Measurements from ENCODE around the gene FES. TPM values are rescaled to one million over a fixed set of nuclear protein-coding genes. Genes with fewer than 3 reads are reported as not detected.
"Not testable (repeated sequence)": the region's sequence is repeated elsewhere in the genome, so short reads cannot be mapped to it uniquely, and the experiment has no call there.

The FES gene
- total RNA-seq, 8 experiments from 2014 or later, result 0.42 to 5.5 (median 1.3) TPM

DNA sequence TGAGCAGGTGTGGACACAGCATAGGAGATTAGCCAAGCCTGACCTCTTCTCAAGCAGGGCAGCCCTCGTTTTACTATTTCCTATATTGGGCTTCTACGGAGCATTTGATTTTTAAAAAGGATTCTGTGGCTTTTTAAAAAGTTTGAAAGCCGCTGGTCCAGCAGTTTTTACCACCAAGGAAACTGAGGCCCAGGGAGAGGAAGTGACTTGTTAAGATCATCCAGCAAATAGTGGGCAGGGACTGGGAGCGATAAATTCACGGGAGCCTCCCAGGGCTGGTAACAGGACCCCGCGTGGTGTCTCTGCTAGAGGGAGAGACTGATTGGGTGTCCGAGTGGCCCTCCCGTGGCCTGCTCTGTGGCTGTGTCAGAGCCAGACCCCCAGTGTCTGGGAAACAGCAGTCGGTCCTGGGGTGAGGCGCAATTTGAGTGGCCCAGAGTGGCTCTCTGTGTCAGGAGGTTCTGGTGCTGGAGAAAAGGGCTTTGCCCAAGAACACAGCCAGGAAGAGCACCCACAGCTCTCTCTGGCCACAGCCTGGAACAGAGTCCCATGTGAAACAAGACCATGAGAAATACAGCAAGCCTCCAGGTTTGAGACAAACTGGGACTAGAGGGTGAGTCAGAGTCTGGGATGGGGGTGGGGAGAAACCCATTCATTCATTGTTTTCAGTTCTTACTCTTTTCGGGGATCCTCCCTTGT lies 11.7 kb upstream of the FES start:
- Histone ChIP-seq H3K4me1 (replicated peaks in 1 of 2) (peaks cover 23 to 40% of the 10 kb centered on the region in 2 donors), H3K4me3 (peak overlapping the region; percentile 88 to 97 (median 95)), H3K27ac (no peak overlapping the region)
- ATAC-seq (replicated peaks in 6 of 8), result peak; percentile 6 to 35 (median 16)
- 0 to 66% (median 59%) methylated on average over 1 to 10 of the region's 12 CpGs; no CpG with 5 or more reads in 2 of the 10 experiments for WGBS, 10 experiments
- in situ Hi-C loops (cut with MboI; ENCODE audit: low pct_unique_long_range_greater_than_20kb in 2 of 9, low sequenced_read_pairs in 9 of 9, unreplicated experiment in 9 of 9), result loop anchor here in 2 of 9 experiments (10.0 to 25.0 kb wide), 2 partner anchors 158 to 210 kb away; partner anchors contain the start of gene BLM (in 1 of the 2)

- in situ Hi-C loops (cut with MboI; ENCODE audit: low pct_unique_long_range_greater_than_20kb in 2 of 9, low sequenced_read_pairs in 9 of 9, unreplicated experiment in 9 of 9), result loop anchor here in 2 of 9 experiments (10.0 to 25.0 kb wide), 2 partner anchors 159 to 211 kb away; partner anchors contain the start of gene BLM (in 1 of the 2)
- Histone ChIP-seq H3K27ac (no peak overlapping the region), H3K4me3 (no peak overlapping the region), H3K4me1 (replicated peaks in 1 of 2) (peaks cover 23 to 40% of the 10 kb centered on the region in 2 donors)
- WGBS, 10 experiments, result 100% methylated on average over 2 of the region's 6 CpGs; no CpG with 5 or more reads in 9 of the 10 experiments
- ATAC-seq (replicated peaks in 6 of 8), result peak in 1 of 8 experiments; percentile 1
These were observed 10.8 kb upstream of the FES start for GRCh38 chr15:90873488-90873997.

DNA sequence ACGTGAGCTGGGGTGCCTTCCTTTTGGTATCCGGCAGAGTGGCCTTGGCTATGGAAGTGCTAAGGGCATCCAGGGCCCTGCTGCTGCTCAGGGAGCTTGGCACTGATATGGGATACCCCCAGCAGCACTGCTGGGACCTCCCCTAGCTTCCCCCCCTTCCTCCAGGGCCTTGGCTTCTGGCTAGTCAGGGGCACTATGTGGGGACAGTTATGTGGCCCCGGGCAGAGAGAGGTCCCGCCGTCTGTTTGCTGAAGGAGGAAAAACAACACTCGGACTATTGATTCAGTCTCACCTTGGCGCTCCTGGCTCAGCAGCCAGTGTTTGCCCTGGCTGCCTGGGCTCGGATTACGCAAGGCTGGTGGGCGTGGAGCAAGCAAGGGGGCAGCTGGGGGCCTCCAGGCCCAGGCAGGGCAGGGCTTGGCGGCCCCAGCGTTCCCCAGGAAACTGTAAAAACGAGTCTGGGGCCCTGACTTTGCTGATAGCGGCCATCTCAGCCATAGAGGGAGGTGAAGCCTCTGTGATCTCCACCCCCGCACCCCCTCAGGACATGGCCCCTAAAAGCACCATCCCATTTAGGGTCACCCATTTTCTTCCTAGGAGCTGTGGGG lies 10.2 kb upstream of the FES start:
- 47 to 71% (median 60%) methylated on average over 2 to 9 of the region's 15 CpGs; no CpG with 5 or more reads in 6 of the 10 experiments for WGBS, 10 experiments
- peak in 4 of 8 experiments; percentile 18 to 74 (median 36) for ATAC-seq (replicated peaks in 6 of 8)
- in situ Hi-C loops (cut with MboI; ENCODE audit: low pct_unique_long_range_greater_than_20kb in 2 of 9, low sequenced_read_pairs in 9 of 9, unreplicated experiment in 9 of 9), result loop anchor here in 2 of 9 experiments (10.0 to 25.0 kb wide), 2 partner anchors 159 to 212 kb away; partner anchors contain the start of gene BLM (in 1 of the 2)
- Histone ChIP-seq H3K4me1 (replicated peaks in 1 of 2) (peaks cover 22 to 38% of the 10 kb centered on the region in 2 donors), H3K4me3 (no peak overlapping the region), H3K27ac (no peak overlapping the region)

GRCh38 chr15:90874986-90875385 lies 9.3 kb upstream of the FES start:
- in situ Hi-C loops (cut with MboI; ENCODE audit: low pct_unique_long_range_greater_than_20kb in 2 of 9, low sequenced_read_pairs in 9 of 9, unreplicated experiment in 9 of 9), result loop anchor here (10.0 to 25.0 kb wide), 5 partner anchors 160 to 563 kb away; partner anchors contain the start of gene BLM (in 1 of the 9)
- WGBS, 10 experiments, result 71 to 100% (median 90%) methylated on average over 1 to 7 of the region's 9 CpGs; no CpG with 5 or more reads in 1 of the 10 experiments
- not testable (repeated sequence) for H3K27ac ChIP-seq

GRCh38 chr15:90875549-90875981 lies 8.7 kb upstream of the FES start:
- 90 to 100% (median 100%) methylated on average over 1 to 3 of the region's 12 CpGs; no CpG with 5 or more reads in 7 of the 10 experiments for WGBS, 10 experiments
- Histone ChIP-seq H3K27ac (no peak overlapping the region), H3K4me3 (no peak overlapping the region), H3K4me1 (replicated peaks in 1 of 2) (peaks cover 19 to 25% of the 10 kb centered on the region in 2 donors)
- in situ Hi-C loops (cut with MboI; ENCODE audit: low pct_unique_long_range_greater_than_20kb in 2 of 9, low sequenced_read_pairs in 9 of 9, unreplicated experiment in 9 of 9), result loop anchor here in 8 of 9 experiments (10.0 to 25.0 kb wide), 5 partner anchors 161 to 563 kb away; partner anchors contain the start of gene BLM (in 1 of the 8)
- ATAC-seq (replicated peaks in 6 of 8), result no peak

More at GRCh38 chr15:90874986-90875385, 9.3 kb upstream of the FES start:
- not testable (repeated sequence) for ATAC-seq (replicated peaks in 6 of 8); H3K4me3 ChIP-seq
- H3K4me1 ChIP-seq (replicated peaks in 1 of 2), result peaks cover 19 to 29% of the 10 kb centered on the region in 2 donors

DNA sequence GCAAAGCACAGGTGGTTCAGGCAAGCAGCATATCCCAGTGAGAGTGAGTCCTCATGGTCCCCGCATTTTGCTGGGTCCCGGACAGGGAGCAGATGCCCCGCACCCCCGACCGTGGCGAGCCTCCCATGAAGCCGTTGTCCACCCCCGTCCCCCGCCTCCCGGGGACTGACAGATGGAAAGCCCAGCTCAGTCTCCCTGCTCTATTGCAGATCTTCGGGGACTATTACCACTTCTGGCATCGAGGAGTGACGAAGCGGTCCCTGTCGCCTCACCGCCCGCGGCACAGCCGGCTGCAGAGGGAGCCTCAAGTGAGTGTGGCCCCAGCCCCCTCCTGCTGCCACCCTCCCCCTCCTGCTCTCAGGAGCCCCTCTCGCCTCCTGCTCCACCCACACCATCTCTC lies 8.3 kb upstream of the FES start:
- in situ Hi-C loops (cut with MboI; ENCODE audit: low pct_unique_long_range_greater_than_20kb in 2 of 9, low sequenced_read_pairs in 9 of 9, unreplicated experiment in 9 of 9), result loop anchor here in 8 of 9 experiments (10.0 to 25.0 kb wide), 5 partner anchors 161 to 564 kb away; partner anchors contain the start of gene BLM (in 1 of the 8)
- no peak overlapping the region for H3K27ac ChIP-seq
- no peak overlapping the region for H3K4me3 ChIP-seq
- WGBS, 10 experiments, result 60% methylated on average over 1 of the region's 20 CpGs; no CpG with 5 or more reads in 9 of the 10 experiments
- ATAC-seq (replicated peaks in 6 of 8), result no peak
- peaks cover 19 to 25% of the 10 kb centered on the region in 2 donors for H3K4me1 ChIP-seq (replicated peaks in 1 of 2)

DNA sequence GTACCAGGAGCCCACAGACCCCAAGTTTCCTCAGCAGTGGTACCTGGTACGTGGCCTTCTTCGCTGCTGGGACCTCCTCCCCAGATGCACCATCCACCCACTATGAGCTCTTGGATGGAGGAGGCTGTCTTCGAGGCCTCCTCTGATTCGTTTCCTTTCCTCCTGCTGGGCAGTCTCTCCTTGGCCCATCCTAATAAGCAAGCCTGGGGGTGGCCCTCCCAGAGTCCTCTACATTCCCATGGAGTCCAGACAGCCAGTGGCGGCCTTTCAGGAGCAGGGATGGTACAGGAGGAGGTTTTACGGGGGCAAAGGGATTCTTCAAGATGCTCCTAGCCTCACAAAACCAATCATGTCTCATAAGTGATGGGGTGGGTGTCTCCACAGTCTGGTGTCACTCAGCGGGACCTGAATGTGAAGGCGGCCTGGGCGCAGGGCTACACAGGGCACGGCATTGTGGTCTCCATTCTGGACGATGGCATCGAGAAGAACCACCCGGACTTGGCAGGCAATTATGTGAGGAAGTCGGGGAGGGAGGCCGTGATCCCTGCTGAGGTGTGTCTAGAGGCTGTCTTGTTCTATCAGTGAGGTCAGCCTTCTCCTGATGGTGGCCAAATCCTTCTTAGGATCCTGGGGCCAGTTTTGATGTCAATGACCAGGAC lies 7.7 kb upstream of the FES start:
- in situ Hi-C loops (cut with MboI; ENCODE audit: low pct_unique_long_range_greater_than_20kb in 2 of 9, low sequenced_read_pairs in 9 of 9, unreplicated experiment in 9 of 9), result loop anchor here in 8 of 9 experiments (10.0 to 25.0 kb wide), 5 partner anchors 162 to 564 kb away; partner anchors contain the start of gene BLM (in 1 of the 8)
- no peak overlapping the region for H3K27ac ChIP-seq
- H3K4me3 ChIP-seq, result no peak overlapping the region
- WGBS, 10 experiments, result 80 to 100% (median 91%) methylated on average over 1 to 12 of the region's 15 CpGs; no CpG with 5 or more reads in 2 of the 10 experiments
- peaks cover 19 to 25% of the 10 kb centered on the region in 2 donors for H3K4me1 ChIP-seq (replicated peaks in 1 of 2)
- no peak for ATAC-seq (replicated peaks in 6 of 8)

GRCh38 chr15:90877315-90877714 lies 7.0 kb upstream of the FES start:
- ATAC-seq (replicated peaks in 6 of 8), result no peak
- in situ Hi-C loops (cut with MboI; ENCODE audit: low pct_unique_long_range_greater_than_20kb in 2 of 9, low sequenced_read_pairs in 9 of 9, unreplicated experiment in 9 of 9), result loop anchor here in 8 of 9 experiments (10.0 to 25.0 kb wide), 5 partner anchors 163 to 565 kb away; partner anchors contain the start of gene BLM (in 1 of the 8)

GRCh38 chr15:90877996-90878395 lies 6.3 kb upstream of the FES start:
- no peak overlapping the region for H3K4me3 ChIP-seq
- no peak for ATAC-seq (replicated peaks in 6 of 8)
- 93 to 100% (median 100%) methylated on average over 1 to 8 of the region's 14 CpGs; no CpG with 5 or more reads in 4 of the 10 experiments for WGBS, 10 experiments
- in situ Hi-C loops (cut with MboI; ENCODE audit: low pct_unique_long_range_greater_than_20kb in 2 of 9, low sequenced_read_pairs in 9 of 9, unreplicated experiment in 9 of 9), result loop anchor here in 8 of 9 experiments (10.0 to 25.0 kb wide), 5 partner anchors 163 to 566 kb away; partner anchors contain the start of gene BLM (in 1 of the 8)
- peaks cover 11 to 15% of the 10 kb centered on the region in 2 donors for H3K4me1 ChIP-seq (replicated peaks in 1 of 2)
- H3K27ac ChIP-seq, result no peak overlapping the region

More at GRCh38 chr15:90877315-90877714, 7.0 kb upstream of the FES start:
- WGBS, 10 experiments, result 100% methylated on average over 2 of the region's 14 CpGs; no CpG with 5 or more reads in 9 of the 10 experiments
- no peak overlapping the region for H3K4me3 ChIP-seq
- H3K4me1 ChIP-seq (replicated peaks in 1 of 2), result peaks cover 18 to 22% of the 10 kb centered on the region in 2 donors
- H3K27ac ChIP-seq, result no peak overlapping the region

- 91% methylated on average over 4 of the region's 15 CpGs; no CpG with 5 or more reads in 9 of the 10 experiments for WGBS, 10 experiments
- H3K27ac ChIP-seq, result no peak overlapping the region
- no peak overlapping the region for H3K4me3 ChIP-seq
- in situ Hi-C loops (cut with MboI; ENCODE audit: low pct_unique_long_range_greater_than_20kb in 2 of 9, low sequenced_read_pairs in 9 of 9, unreplicated experiment in 9 of 9), result loop anchor here in 8 of 9 experiments (10.0 to 25.0 kb wide), 5 partner anchors 164 to 566 kb away; partner anchors contain the start of gene BLM (in 1 of the 8)
- no peak for ATAC-seq (replicated peaks in 6 of 8)
- peaks cover 7 to 12% of the 10 kb centered on the region in 2 donors for H3K4me1 ChIP-seq (replicated peaks in 1 of 2)
These were observed 5.6 kb upstream of the FES start for GRCh38 chr15:90878660-90879059.

DNA sequence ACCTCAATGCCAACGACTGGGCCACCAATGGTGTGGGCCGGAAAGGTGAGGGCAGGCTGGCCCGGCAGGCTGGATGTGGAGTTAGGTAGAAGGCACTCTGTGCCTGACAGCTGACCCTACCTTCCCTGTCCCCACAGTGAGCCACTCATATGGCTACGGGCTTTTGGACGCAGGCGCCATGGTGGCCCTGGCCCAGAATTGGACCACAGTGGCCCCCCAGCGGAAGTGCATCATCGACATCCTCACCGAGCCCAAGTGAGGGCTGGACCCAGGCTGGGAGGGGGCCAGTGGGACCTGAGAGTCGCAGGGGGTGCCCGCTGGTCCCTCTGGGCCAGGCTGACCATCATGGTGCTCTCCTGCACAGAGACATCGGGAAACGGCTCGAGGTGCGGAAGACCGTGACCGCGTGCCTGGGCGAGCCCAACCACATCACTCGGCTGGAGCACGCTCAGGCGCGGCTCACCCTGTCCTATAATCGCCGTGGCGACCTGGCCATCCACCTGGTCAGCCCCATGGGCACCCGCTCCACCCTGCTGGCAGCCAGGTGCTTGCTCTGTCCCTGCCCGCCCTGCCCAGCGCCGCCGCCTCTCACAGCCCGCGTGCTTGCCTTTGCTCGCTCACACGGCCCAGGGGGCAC lies 4.5 kb upstream of the FES start:
- WGBS, 10 experiments, result 100% methylated on average over 1 to 3 of the region's 35 CpGs; no CpG with 5 or more reads in 7 of the 10 experiments
- Histone ChIP-seq H3K4me3 (no peak overlapping the region), H3K4me1 (replicated peaks in 1 of 2) (peaks cover 0 to 12% of the 10 kb centered on the region in 2 donors), H3K27ac (no peak overlapping the region)
- no peak for ATAC-seq (replicated peaks in 6 of 8)
- in situ Hi-C loops (cut with MboI; ENCODE audit: low pct_unique_long_range_greater_than_20kb in 2 of 9, low sequenced_read_pairs in 9 of 9, unreplicated experiment in 9 of 9), result loop anchor here in 8 of 9 experiments (10.0 to 25.0 kb wide), 6 partner anchors 165 to 568 kb away; partner anchors contain the start of gene BLM (in 1 of the 8)
